Right ventricle myocardium inferior (tissue), 1 donor: ENCODE results near the gene FAM131B. TPM values are rescaled to one million over a fixed set of nuclear protein-coding genes. Genes with fewer than 3 reads are reported as not detected.

Source experiments
- ATAC-seq: fragments of 200-7000 bp; cut with Tn5 transposase; one replicate; pipeline ENCODE4 v1.9.1; 2020; ENCODE audit warnings: mild to moderate bottlenecking, moderate library complexity
- DNase-seq: peaks from one replicate; pipeline ENCODE4 v3.0.0; 2021; ENCODE audit errors: missing footprints
- intact Hi-C: fragments of 100-400 bp; cut with DNase I; formaldehyde crosslinking; loops from one replicate; pipeline ENCODE4 v1.11.0; 2022
- total RNA-seq: library from RNA; stranded (reverse); fragmentation: NEBNext Ultra II Directional; extraction: Animal tissue kit (Norgen Biotek cat#: 25700); gene quantifications from one replicate; pipeline ENCODE4 v1.2.1, GENCODE V29; 2021
- donor health status: DM: no; HTN: yes; CAD: no; lungs with severe emphysema.

Gene FAM131B
- total RNA-seq, 1 donor from 2014 or later: 0.73 TPM

- DNase-seq (no peak), ATAC-seq (no peak)
- intact Hi-C loops: no loop called here
Observed at GRCh38 chr7:143351060-143351459, 11.5 kb downstream of the FAM131B start.

- DNase-seq (no peak), ATAC-seq (no peak)
- intact Hi-C loops: no loop called here
Observed at GRCh38 chr7:143347950-143348349, 14.6 kb downstream of the FAM131B start.

GRCh38 chr7:143346018-143346417 is 16.5 kb downstream of the FAM131B start:
- DNase-seq: no peak
- intact Hi-C loops: no loop called here
- no peak for ATAC-seq

GRCh38 chr7:143345428-143345900 is 17.0 kb downstream of the FAM131B start:
- intact Hi-C loops: no loop called here
- DNase-seq (peak; percentile 89), ATAC-seq (peak; percentile 60)

- ATAC-seq (no peak), DNase-seq (no peak)
- intact Hi-C loops: no loop called here
Observed at GRCh38 chr7:143343596-143343995, 18.9 kb downstream of the FAM131B start.

GRCh38 chr7:143341842-143342241 is 20.7 kb downstream of the FAM131B start:
- DNase-seq (no peak), ATAC-seq (no peak)
- intact Hi-C loops: no loop called here

- intact Hi-C loops: no loop called here
- no peak for DNase-seq
- ATAC-seq: no peak
Observed at GRCh38 chr7:143337216-143337615, 25.3 kb downstream of the FAM131B start.

GRCh38 chr7:143334244-143334643 is 28.3 kb downstream of the FAM131B start:
- DNase-seq (no peak), ATAC-seq (no peak)
- intact Hi-C loops: no loop called here

GRCh38 chr7:143331179-143331801 is 31.2 kb downstream of the FAM131B start:
- DNase-seq (no peak), ATAC-seq (no peak)
- intact Hi-C loops: no loop called here

GRCh38 chr7:143329471-143330170 is 32.9 kb downstream of the FAM131B start:
- ATAC-seq (no peak), DNase-seq (no peak)
- intact Hi-C loops: no loop called here

GRCh38 chr7:143327903-143328302 is 34.6 kb downstream of the FAM131B start:
- intact Hi-C loops: no loop called here
- DNase-seq: no peak

GRCh38 chr7:143325240-143325639 is 37.3 kb downstream of the FAM131B start:
- ATAC-seq: no peak
- intact Hi-C loops: no loop called here

More at GRCh38 chr7:143327903-143328302, 34.6 kb downstream of the FAM131B start:
- ATAC-seq: no peak

GRCh38 chr7:143323653-143324052 is 38.9 kb downstream of the FAM131B start:
- ATAC-seq: no peak
- DNase-seq: no peak
- intact Hi-C loops: no loop called here

More at GRCh38 chr7:143325240-143325639, 37.3 kb downstream of the FAM131B start:
- no peak for DNase-seq

- ATAC-seq (peak; percentile 56), DNase-seq (no peak)
- intact Hi-C loops: no loop called here
Observed at GRCh38 chr7:143322760-143323633, 39.5 kb downstream of the FAM131B start.

- intact Hi-C loops: no loop called here
- no peak for DNase-seq
- ATAC-seq: no peak
Observed at GRCh38 chr7:143321734-143322133, 40.8 kb downstream of the FAM131B start.

GRCh38 chr7:143321242-143321641 is 41.3 kb downstream of the FAM131B start:
- ATAC-seq (no peak), DNase-seq (peak; percentile 74)
- intact Hi-C loops: no loop called here

- DNase-seq: no peak
- intact Hi-C loops: no loop called here
- no peak for ATAC-seq
Observed at GRCh38 chr7:143320620-143321019, 41.9 kb downstream of the FAM131B start.

- DNase-seq (no peak), ATAC-seq (peak; percentile 74)
- intact Hi-C loops: no loop called here
Observed at GRCh38 chr7:143318661-143319060, 43.9 kb downstream of the FAM131B start.

GRCh38 chr7:143316492-143316891 is 46.0 kb downstream of the FAM131B start:
- DNase-seq: no peak
- ATAC-seq: no peak
- intact Hi-C loops: no loop called here
